SK-N-SH (cell line): ENCODE measurements around the gene POLR3GL.

Experiments used
- CTCF ChIP-seq: fragments of 200-600 bp; sonication (generic); IDR thresholded peaks from 2 replicates; pipeline ENCODE4 v1.6.1; 2017; ENCODE audit warnings: antibody characterized with exemption, mild to moderate bottlenecking, moderate library complexity
- EP300 ChIP-seq, 2 experiments: IDR thresholded peaks; 2 replicates each; pipeline versions ENCODE4 v1.4.0 to v1.6.1; 2012; ENCODE audit warnings: borderline replicate concordance in 1 of 2, low read depth in 1 of 2, low read length in 1 of 2
- FOXM1 ChIP-seq: IDR thresholded peaks from 2 replicates; pipeline ENCODE4 v1.4.0; 2012; ENCODE audit warnings: low read depth, mild to moderate bottlenecking
- JUND ChIP-seq: IDR thresholded peaks from 2 replicates; pipeline ENCODE4 v1.4.0; 2012
- MAX ChIP-seq: IDR thresholded peaks from 2 replicates; pipeline ENCODE4 v1.4.0; 2012; ENCODE audit warnings: low read depth
- MXI1 ChIP-seq: IDR thresholded peaks from 2 replicates; pipeline ENCODE4 v1.6.1; 2012; ENCODE audit warnings: mild to moderate bottlenecking, low read depth, low read length, improper control_type of control experiment
- NFIC ChIP-seq: IDR thresholded peaks from 2 replicates; pipeline ENCODE4 v1.4.0; 2012; ENCODE audit warnings: borderline replicate concordance
- POLR2AphosphoS5 ChIP-seq: IDR thresholded peaks from 2 replicates; pipeline ENCODE4 v1.6.1; 2012; ENCODE audit warnings: low read depth, low read length
- RFX5 ChIP-seq: IDR thresholded peaks from 2 replicates; pipeline ENCODE4 v1.6.1; 2012; ENCODE audit warnings: mild to moderate bottlenecking, improper control_type of control experiment, low read length
- TEAD4 ChIP-seq: IDR thresholded peaks from 2 replicates; pipeline ENCODE4 v1.4.0; 2012; ENCODE audit warnings: mild to moderate bottlenecking, borderline replicate concordance; ENCODE audit not compliant: insufficient read depth
- USF2 ChIP-seq: fragments of 150-350 bp; IDR thresholded peaks from 2 replicates; pipeline ENCODE4 v1.6.1; 2017; ENCODE audit warnings: antibody characterized with exemption, low read length, low read depth, borderline replicate concordance
- YY1 ChIP-seq: IDR thresholded peaks from 2 replicates; pipeline ENCODE4 v1.4.0; 2012; ENCODE audit warnings: low read depth, mild to moderate bottlenecking

- TF ChIP-seq YY1, result no peak
- no peak for TF ChIP-seq CTCF
- no peak for TF ChIP-seq MXI1
- TF ChIP-seq TEAD4, result no peak
- no peak for TF ChIP-seq MAX
- no peak for TF ChIP-seq POLR2AphosphoS5
- no peak for TF ChIP-seq EP300 (IDR thresholded peaks at IDR 0.05; ENCODE audit: borderline replicate concordance in 1 of 2, low read depth in 1 of 2, low read length in 1 of 2)
- no peak for TF ChIP-seq FOXM1
- no peak for TF ChIP-seq JUND
- no peak for TF ChIP-seq RFX5
- TF ChIP-seq NFIC, result no peak
- TF ChIP-seq USF2, result no peak
These were observed 45.7 kb downstream of the POLR3GL start for GRCh38 chr1:146010126-146010738.
